Activated CD4-positive, alpha-beta T cell treated with anti-CD3 and anti-CD28 coated beads, Interleukin-2, amount 50 U/mL, for 24 hours (primary cell): ENCODE results near the gene PALM.
A peak's percentile ranks its signal among the peaks of the same experiment; 100 is the strongest.
"Not testable (repeated sequence)": the region's sequence is repeated elsewhere in the genome, so short reads cannot be mapped to it uniquely, and the experiment has no call there.

ENCODE experiments used
- DNase-seq, 2 donors: peaks; one replicate each; pipeline ENCODE4 v3.0.0-alpha.2; 2020; ENCODE audit warnings: low read depth in 1 of 2, low spot score in 1 of 2

PALM gene

GRCh38 chr19:729965-730668 lies 21.4 kb downstream of the PALM start:
- no peak for DNase-seq

- DNase-seq, result no peak
Observed at GRCh38 chr19:731000-731399, 22.3 kb downstream of the PALM start.

- no peak for DNase-seq
Observed at GRCh38 chr19:732148-733069, 23.7 kb downstream of the PALM start.

- no peak for DNase-seq
Observed at GRCh38 chr19:734716-735115, 26.0 kb downstream of the PALM start.

- no peak for DNase-seq
Observed at GRCh38 chr19:736125-736524, 27.4 kb downstream of the PALM start.

- peak; percentile 28 to 51 for DNase-seq
Observed at GRCh38 chr19:737591-738093, 28.9 kb downstream of the PALM start.

- no peak for DNase-seq
Observed at GRCh38 chr19:738509-739128, 29.9 kb downstream of the PALM start.

GRCh38 chr19:739998-740715 lies 31.4 kb downstream of the PALM start:
- no peak for DNase-seq

GRCh38 chr19:740816-741505 lies 32.2 kb downstream of the PALM start:
- not testable (repeated sequence) for DNase-seq

- no peak for DNase-seq
Observed at GRCh38 chr19:741506-742131, 32.9 kb downstream of the PALM start.

- no peak for DNase-seq
Observed at GRCh38 chr19:742540-743075, 33.9 kb downstream of the PALM start.

- no peak for DNase-seq
Observed at GRCh38 chr19:743168-743687, 34.5 kb downstream of the PALM start.

GRCh38 chr19:745138-745537 lies 36.4 kb downstream of the PALM start:
- DNase-seq, result not testable (repeated sequence)

GRCh38 chr19:746208-746819 lies 37.6 kb downstream of the PALM start:
- no peak for DNase-seq

GRCh38 chr19:746956-747355 lies 38.2 kb downstream of the PALM start:
- no peak for DNase-seq

GRCh38 chr19:747432-748273 lies 38.9 kb downstream of the PALM start:
- no peak for DNase-seq

GRCh38 chr19:748274-748598 lies 39.5 kb downstream of the PALM start:
- DNase-seq, result no peak

- DNase-seq, result no peak
Observed at GRCh38 chr19:749811-750210, 41.1 kb downstream of the PALM start.
